Tibial artery (tissue), 4 donors: ENCODE data around the gene NALCN.

Experiments
- DNase-seq, 2 donors: peaks; one replicate each; pipeline ENCODE4 v3.0.0-alpha.2; 2019
- H3K27ac ChIP-seq, 2 donors: fragments of 200-600 bp; sonication (generic) in 1 of 2; 1 replicate in 1 of 2; 2 replicates in 1 of 2; pipeline ENCODE4 v1.5.1; 2018 to 2019; ENCODE audit warnings: mild to moderate bottlenecking in 1 of 2
- H3K27me3 ChIP-seq, 2 donors: fragments of 200-600 bp; sonication (generic) in 1 of 2; one replicate each; pipeline versions ENCODE4 v1.5.1 to v1.6.0; 2016 to 2019
- H3K36me3 ChIP-seq, 3 donors: fragments of 200-600 bp; sonication (generic) in 2 of 3; one replicate each; pipeline ENCODE4 v1.5.1; 2016 to 2019; ENCODE audit warnings: mild to moderate bottlenecking in 2 of 3
- H3K4me1 ChIP-seq, 4 donors: fragments of 200-600 bp; sonication (generic) in 2 of 4; 1 replicate in 3 of 4; 2 replicates in 1 of 4; pipeline ENCODE4 v1.5.1; 2016 to 2019
- H3K4me3 ChIP-seq, 2 donors: fragments of 200-600 bp; sonication (generic) in 1 of 2; 1 replicate in 1 of 2; 2 replicates in 1 of 2; pipeline ENCODE4 v1.5.1; 2018 to 2019; ENCODE audit warnings: mild to moderate bottlenecking in 2 of 2
- H3K9me3 ChIP-seq, 3 donors: fragments of 200-600 bp; sonication (generic) in 1 of 3; one replicate each; pipeline ENCODE4 v1.5.1; 2016 to 2019
- intact Hi-C: fragments of 100-400 bp; cut with DNase I; formaldehyde crosslinking; loops from one replicate; pipeline ENCODE4 v1.15.0; 2023; ENCODE audit warnings: low total_unique reads
- TF ChIP-seq, protein P1 (sequence below), 2 experiments: fragments of 200-600 bp in 1 of 2; fragments of 450-650 bp in 1 of 2; IDR thresholded peaks; one replicate each; pipeline ENCODE4 v1.5.1; 2017 to 2019; ENCODE audit warnings: antibody characterized with exemption in 2 of 2, mild to moderate bottlenecking in 1 of 2, moderate library complexity in 1 of 2

Gene NALCN

DNA sequence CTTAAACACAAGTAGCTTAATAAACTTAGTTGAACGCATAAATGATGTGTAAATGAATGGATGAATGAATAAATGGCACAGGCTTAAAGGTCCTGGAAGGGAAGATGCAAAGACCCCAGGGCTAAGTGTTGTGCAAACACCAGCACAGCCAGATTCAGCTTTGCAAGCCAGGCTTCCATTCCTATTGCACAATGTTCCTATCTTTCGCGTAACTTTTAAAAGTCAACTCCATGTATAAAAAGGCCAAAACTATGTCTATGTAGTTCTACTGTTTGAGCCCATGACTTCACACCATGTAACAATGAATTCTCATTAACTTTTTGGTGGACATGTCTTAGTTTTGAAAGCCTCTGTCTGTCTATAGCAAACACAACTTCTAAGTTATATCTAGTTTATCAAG is 226.0 kb downstream of the NALCN start:
- intact Hi-C loops, result no loop called here
- H3K27me3 ChIP-seq, result no peaks in the 10 kb centered on the region
- H3K9me3 ChIP-seq, result no peaks in the 10 kb centered on the region
- no peak overlapping the region for H3K27ac ChIP-seq
- peaks cover 0 to 7% (median 0%) of the 10 kb centered on the region in 4 donors for H3K4me1 ChIP-seq
- no peak for DNase-seq
- no peak overlapping the region for H3K4me3 ChIP-seq
- TF ChIP-seq, protein P1, sequence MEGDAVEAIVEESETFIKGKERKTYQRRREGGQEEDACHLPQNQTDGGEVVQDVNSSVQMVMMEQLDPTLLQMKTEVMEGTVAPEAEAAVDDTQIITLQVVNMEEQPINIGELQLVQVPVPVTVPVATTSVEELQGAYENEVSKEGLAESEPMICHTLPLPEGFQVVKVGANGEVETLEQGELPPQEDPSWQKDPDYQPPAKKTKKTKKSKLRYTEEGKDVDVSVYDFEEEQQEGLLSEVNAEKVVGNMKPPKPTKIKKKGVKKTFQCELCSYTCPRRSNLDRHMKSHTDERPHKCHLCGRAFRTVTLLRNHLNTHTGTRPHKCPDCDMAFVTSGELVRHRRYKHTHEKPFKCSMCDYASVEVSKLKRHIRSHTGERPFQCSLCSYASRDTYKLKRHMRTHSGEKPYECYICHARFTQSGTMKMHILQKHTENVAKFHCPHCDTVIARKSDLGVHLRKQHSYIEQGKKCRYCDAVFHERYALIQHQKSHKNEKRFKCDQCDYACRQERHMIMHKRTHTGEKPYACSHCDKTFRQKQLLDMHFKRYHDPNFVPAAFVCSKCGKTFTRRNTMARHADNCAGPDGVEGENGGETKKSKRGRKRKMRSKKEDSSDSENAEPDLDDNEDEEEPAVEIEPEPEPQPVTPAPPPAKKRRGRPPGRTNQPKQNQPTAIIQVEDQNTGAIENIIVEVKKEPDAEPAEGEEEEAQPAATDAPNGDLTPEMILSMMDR (IDR thresholded peaks at IDR 0.05), result no peak
- H3K36me3 ChIP-seq, result no peaks in the 10 kb centered on the region

DNA sequence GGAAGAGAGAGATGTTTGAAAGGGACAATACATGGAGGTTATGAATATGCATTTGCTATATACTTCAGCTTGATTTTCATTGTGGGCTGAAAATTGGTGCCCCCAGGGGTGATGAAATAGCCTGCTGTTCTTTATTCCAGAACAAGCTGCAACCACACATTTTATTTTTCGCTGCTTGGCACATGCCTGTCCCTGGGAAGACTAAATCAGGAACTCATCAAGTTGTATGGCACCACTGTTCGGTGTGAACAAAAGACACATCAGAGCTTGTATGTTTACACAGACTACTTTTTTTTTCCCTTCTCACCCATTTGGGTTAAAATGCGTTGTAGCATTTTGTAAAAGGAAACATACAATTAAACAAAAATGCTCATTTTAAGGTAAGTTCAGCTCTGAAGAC is 230.7 kb downstream of the NALCN start:
- TF ChIP-seq, protein P1 (IDR thresholded peaks at IDR 0.05), result no peak
- Histone ChIP-seq H3K27ac (no peak overlapping the region), H3K9me3 (no peaks in the 10 kb centered on the region), H3K36me3 (no peaks in the 10 kb centered on the region), H3K4me1 (peaks cover 0 to 2% (median 0%) of the 10 kb centered on the region in 4 donors), H3K27me3 (no peaks in the 10 kb centered on the region), H3K4me3 (no peak overlapping the region)
- no peak for DNase-seq
- intact Hi-C loops, result no loop called here

DNA sequence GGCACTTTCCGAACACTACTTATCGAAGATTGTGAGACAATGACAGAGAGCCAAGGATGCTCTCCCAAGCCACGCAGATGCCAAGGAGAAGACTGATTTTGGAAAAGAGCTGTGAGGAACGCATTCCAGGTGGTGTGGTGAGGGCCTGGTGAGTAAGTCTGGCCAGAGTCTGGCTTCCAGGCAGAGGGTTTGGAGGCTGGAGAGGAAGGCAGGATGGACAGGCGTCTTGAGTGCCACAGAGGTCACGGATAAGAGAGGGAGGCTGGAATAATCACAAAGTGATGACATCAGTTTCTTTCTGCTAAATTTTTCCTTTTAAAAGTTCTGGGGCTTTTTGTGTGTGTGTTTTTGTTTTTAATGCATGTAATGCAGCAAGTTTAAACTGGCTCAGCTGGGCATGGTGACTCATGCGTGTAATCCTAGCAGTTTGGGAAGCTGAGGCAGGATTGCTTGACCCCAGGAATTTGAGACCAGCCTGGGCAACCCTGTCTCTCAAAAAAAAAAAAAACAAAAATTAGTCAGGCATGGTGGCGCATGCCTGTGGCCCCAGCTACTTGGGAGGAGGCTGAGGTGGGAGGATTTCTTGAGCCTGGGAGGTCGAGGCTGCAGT is 235.1 kb downstream of the NALCN start:
- no peak for DNase-seq
- Histone ChIP-seq H3K27me3 (no peaks in the 10 kb centered on the region), H3K27ac (no peak overlapping the region), H3K4me1 (no peaks in the 10 kb centered on the region), H3K36me3 (no peaks in the 10 kb centered on the region), H3K4me3 (no peak overlapping the region), H3K9me3 (no peaks in the 10 kb centered on the region)
- TF ChIP-seq, protein P1 (IDR thresholded peaks at IDR 0.05), result no peak
- intact Hi-C loops, result no loop called here

DNA sequence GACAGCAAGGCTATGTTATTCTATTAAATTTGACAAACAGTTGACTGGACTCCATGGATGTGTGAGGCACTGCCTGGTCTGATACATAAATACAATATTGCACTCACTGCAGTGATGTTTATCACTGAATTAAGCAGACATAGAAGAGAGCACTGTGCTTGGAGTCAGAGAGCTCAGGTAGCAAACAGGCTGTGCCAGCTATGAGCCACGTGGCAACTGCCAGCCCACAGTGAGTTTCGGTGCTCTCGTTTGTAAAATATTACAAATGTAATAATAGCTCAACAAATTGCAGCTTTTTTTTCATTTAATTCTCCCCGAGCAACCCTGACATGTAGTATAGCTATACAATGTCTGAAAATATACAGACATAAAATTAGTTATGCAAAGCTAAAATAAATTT is 237.3 kb downstream of the NALCN start:
- H3K4me3 ChIP-seq, result no peak overlapping the region
- H3K9me3 ChIP-seq, result no peaks in the 10 kb centered on the region
- H3K36me3 ChIP-seq, result peaks cover 0 to under 1% (median 0%) of the 10 kb centered on the region in 3 donors
- no peak overlapping the region for H3K27ac ChIP-seq
- intact Hi-C loops, result no loop called here
- TF ChIP-seq, protein P1 (IDR thresholded peaks at IDR 0.05), result no peak
- H3K4me1 ChIP-seq, result no peaks in the 10 kb centered on the region
- DNase-seq, result no peak
- H3K27me3 ChIP-seq, result no peaks in the 10 kb centered on the region

DNA sequence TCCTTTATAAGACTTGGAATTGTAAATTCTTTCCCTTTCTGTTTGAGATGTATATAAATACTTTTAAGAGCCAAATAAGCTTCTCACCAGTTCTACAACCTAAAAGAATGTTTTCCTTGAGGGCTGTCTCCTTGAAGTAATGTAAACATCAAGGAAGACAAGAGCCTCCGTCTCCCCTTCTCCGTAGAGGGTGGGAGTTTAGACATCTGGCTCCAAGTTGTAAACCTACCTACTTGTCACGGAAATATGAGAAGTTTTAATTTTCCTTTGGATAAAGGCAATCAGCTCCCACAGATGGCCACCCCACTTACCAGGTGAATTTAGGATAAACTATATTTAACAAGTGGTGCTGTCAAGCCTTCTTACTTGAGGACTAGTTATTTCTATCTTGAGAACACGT is 237.9 kb downstream of the NALCN start:
- TF ChIP-seq, protein P1 (IDR thresholded peaks at IDR 0.05), result no peak
- Histone ChIP-seq H3K36me3 (peaks cover 0 to 6% (median 0%) of the 10 kb centered on the region in 3 donors), H3K27ac (no peak overlapping the region), H3K9me3 (no peaks in the 10 kb centered on the region), H3K27me3 (no peaks in the 10 kb centered on the region), H3K4me3 (no peak overlapping the region), H3K4me1 (no peaks in the 10 kb centered on the region)
- DNase-seq, result no peak
- intact Hi-C loops, result no loop called here

DNA sequence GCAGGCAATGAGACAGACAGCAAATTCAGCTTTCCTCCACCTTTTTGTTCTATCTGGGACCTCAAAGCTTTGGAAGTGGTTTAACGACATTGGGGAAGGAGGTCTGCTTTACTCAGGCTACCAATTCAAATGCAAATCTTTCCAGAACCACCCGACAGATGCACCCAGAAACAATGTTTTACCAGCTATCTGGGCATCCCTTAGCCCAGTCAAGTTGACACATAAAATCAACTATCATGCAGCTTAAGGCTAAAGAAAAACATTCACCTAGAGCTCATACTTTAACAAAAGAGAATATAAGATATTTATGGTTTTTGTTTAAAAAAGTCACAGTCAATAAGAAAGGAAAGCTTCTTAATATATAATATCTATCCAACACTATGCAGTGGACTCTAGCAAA is 246.0 kb downstream of the NALCN start:
- H3K27ac ChIP-seq, result no peak overlapping the region
- intact Hi-C loops, result no loop called here
- no peaks in the 10 kb centered on the region for H3K9me3 ChIP-seq
- no peaks in the 10 kb centered on the region for H3K4me1 ChIP-seq
- DNase-seq, result no peak
- TF ChIP-seq, protein P1 (IDR thresholded peaks at IDR 0.05), result no peak
- H3K4me3 ChIP-seq, result no peak overlapping the region
- H3K27me3 ChIP-seq, result no peaks in the 10 kb centered on the region
- H3K36me3 ChIP-seq, result peaks cover 0 to 6% (median 0%) of the 10 kb centered on the region in 3 donors
